ENCODE results near the gene RNF152.

The RNF152 gene

GRCh38 chr18:61852496-61852895 lies 40.3 kb downstream of the RNF152 start:
- no peak for DNase-seq

GRCh38 chr18:61851940-61852451 lies 40.8 kb downstream of the RNF152 start:
- no peak for DNase-seq

GRCh38 chr18:61851279-61851678 lies 41.5 kb downstream of the RNF152 start:
- DNase-seq: peak; percentile 4

GRCh38 chr18:61850756-61851155 lies 42.1 kb downstream of the RNF152 start:
- no peak for DNase-seq

GRCh38 chr18:61847164-61847791 lies 45.5 kb downstream of the RNF152 start:
- no peak for DNase-seq

- no peak for DNase-seq
Observed at GRCh38 chr18:61845197-61845596, 47.6 kb downstream of the RNF152 start.

- DNase-seq: no peak
Observed at GRCh38 chr18:61844726-61845125, 48.1 kb downstream of the RNF152 start.

- DNase-seq: no peak
Observed at GRCh38 chr18:61842146-61842545, 50.7 kb downstream of the RNF152 start.

GRCh38 chr18:61841706-61842105 lies 51.1 kb downstream of the RNF152 start:
- DNase-seq: no peak

GRCh38 chr18:61840324-61840723 lies 52.5 kb downstream of the RNF152 start:
- no peak for DNase-seq

GRCh38 chr18:61838521-61838920 lies 54.3 kb downstream of the RNF152 start:
- no peak for DNase-seq

GRCh38 chr18:61833978-61834377 lies 58.8 kb downstream of the RNF152 start:
- DNase-seq: no peak

- DNase-seq: peak; percentile 39
Observed at GRCh38 chr18:61833387-61833786, 59.4 kb downstream of the RNF152 start.

GRCh38 chr18:61832858-61833257 lies 59.9 kb downstream of the RNF152 start:
- no peak for DNase-seq

GRCh38 chr18:61831071-61831470 lies 61.7 kb downstream of the RNF152 start:
- no peak for DNase-seq

- no peak for DNase-seq
Observed at GRCh38 chr18:61829108-61829507, 63.7 kb downstream of the RNF152 start.

GRCh38 chr18:61827591-61827990 lies 65.2 kb downstream of the RNF152 start:
- no peak for DNase-seq

- DNase-seq: peak; percentile 43
Observed at GRCh38 chr18:61825386-61825785, 67.4 kb downstream of the RNF152 start.

- no peak for DNase-seq
Observed at GRCh38 chr18:61824733-61825363, 68.0 kb downstream of the RNF152 start.

GRCh38 chr18:61823595-61823994 lies 69.2 kb downstream of the RNF152 start:
- DNase-seq: no peak

GRCh38 chr18:61822879-61823278 lies 69.9 kb downstream of the RNF152 start:
- DNase-seq: no peak

- DNase-seq: no peak
Observed at GRCh38 chr18:61821748-61822147, 71.1 kb downstream of the RNF152 start.

GRCh38 chr18:61820882-61821281 lies 71.9 kb downstream of the RNF152 start:
- no peak for DNase-seq

- no peak for DNase-seq
Observed at GRCh38 chr18:61817086-61817485, 75.7 kb downstream of the RNF152 start.

Measured in hematopoietic multipotent progenitor cell treated with erythropoietin and hydrocortisone succinate and interleukin-3 and kit ligand, for 6 days (in vitro differentiated cells).